ENCODE data around the gene DRD1. TPM values are rescaled to one million over a fixed set of nuclear protein-coding genes. Genes with fewer than 3 reads are reported as not detected.

Gene DRD1
- total RNA-seq, 4 donors from 2014 or later, result 0.82 TPM; not detected in 3

DNA sequence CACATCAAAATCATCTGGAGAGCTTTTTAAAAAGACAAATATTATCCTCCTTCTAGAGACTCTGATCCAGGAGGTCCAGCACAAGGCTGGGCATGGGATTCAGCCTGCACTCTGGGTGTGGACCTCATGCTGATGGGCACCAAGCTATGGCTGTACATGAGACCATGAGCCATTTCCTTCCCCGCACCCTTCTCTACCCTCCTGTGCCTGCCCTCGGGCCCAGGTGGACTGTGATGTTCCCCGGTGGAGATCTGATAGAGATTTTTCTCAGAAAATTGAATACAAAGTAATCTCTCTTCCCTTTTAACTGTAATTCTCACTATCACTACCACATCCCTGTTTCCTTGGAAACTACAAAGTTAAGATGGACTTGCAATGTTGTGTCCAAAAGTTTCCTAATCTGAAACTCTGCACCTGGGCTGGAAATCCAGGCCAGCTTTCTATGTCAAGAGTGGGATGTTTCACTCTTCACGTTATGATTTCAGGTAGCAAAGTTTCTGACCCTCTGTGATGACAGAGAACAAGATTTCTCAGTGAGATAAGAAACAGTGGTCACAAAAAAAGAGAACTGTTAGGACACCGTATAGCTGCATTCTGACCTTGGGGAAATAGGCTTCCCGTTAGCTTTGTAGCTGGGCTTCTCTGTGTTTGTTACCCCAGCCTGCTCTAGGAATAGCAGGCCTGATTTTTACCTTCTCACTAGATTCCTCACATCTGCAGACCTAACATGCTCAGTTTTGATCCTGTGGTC lies 45.9 kb upstream of the DRD1 start:
- no peaks in the 10 kb centered on the region for H3K9me3 ChIP-seq
- peak overlapping the region in 1 of 2 donors; percentile 20 for H3K27ac ChIP-seq
- no peak for DNase-seq
- H3K27me3 ChIP-seq, result no peaks in the 10 kb centered on the region
- no peak for TF ChIP-seq CTCF (IDR thresholded peaks at IDR 0.05)
- no peak for TF ChIP-seq POLR2A (IDR thresholded peaks at IDR 0.05)
- H3K4me3 ChIP-seq, result no peak overlapping the region
- H3K36me3 ChIP-seq, result no peaks in the 10 kb centered on the region
- peaks cover 0 to 5% of the 10 kb centered on the region in 2 donors for H3K4me1 ChIP-seq
- intact Hi-C loops (cut with DNase I; ENCODE audit: low total_unique reads), result no loop called here

GRCh38 chr5:175487514-175488222 lies 43.7 kb upstream of the DRD1 start:
- Histone ChIP-seq H3K36me3 (no peaks in the 10 kb centered on the region), H3K27ac (no peak overlapping the region), H3K4me3 (no peak overlapping the region), H3K4me1 (no peaks in the 10 kb centered on the region), H3K9me3 (no peaks in the 10 kb centered on the region), H3K27me3 (no peaks in the 10 kb centered on the region)
- TF ChIP-seq CTCF (IDR thresholded peaks at IDR 0.05) (no peak), POLR2A (IDR thresholded peaks at IDR 0.05) (no peak)
- no peak for DNase-seq
- intact Hi-C loops (cut with DNase I; ENCODE audit: low total_unique reads), result no loop called here

DNA sequence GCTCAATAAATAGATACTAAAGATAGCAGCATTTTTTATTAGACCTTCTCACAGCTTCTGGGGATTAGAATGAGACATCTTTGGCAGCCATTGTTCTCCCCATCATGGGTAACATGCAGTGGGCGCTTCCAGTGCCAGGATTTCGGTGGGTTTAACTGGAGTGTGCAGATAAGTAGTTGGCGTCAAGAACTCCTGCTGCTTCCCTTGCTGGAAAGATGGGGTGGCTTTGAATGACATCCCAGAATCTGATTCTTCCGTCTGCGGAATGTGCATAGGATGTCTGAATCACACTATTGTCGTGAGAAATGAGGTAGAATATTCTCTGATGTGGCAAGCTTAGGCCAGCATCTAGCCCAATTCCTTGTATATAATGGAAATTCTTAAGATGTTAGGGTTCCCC lies 41.6 kb upstream of the DRD1 start:
- H3K27me3 ChIP-seq, result no peaks in the 10 kb centered on the region
- H3K27ac ChIP-seq, result no peak overlapping the region
- H3K9me3 ChIP-seq, result no peaks in the 10 kb centered on the region
- no peak for DNase-seq
- no peak for TF ChIP-seq CTCF (IDR thresholded peaks at IDR 0.05)
- TF ChIP-seq POLR2A (IDR thresholded peaks at IDR 0.05), result no peak
- H3K4me3 ChIP-seq, result no peak overlapping the region
- H3K36me3 ChIP-seq, result no peaks in the 10 kb centered on the region
- H3K4me1 ChIP-seq, result no peaks in the 10 kb centered on the region
- intact Hi-C loops (cut with DNase I; ENCODE audit: low total_unique reads), result no loop called here

GRCh38 chr5:175484829-175485228 lies 40.8 kb upstream of the DRD1 start:
- Histone ChIP-seq H3K27me3 (no peaks in the 10 kb centered on the region), H3K27ac (no peak overlapping the region), H3K4me3 (no peak overlapping the region), H3K9me3 (no peaks in the 10 kb centered on the region), H3K36me3 (no peaks in the 10 kb centered on the region), H3K4me1 (no peaks in the 10 kb centered on the region)
- intact Hi-C loops (cut with DNase I; ENCODE audit: low total_unique reads), result no loop called here
- TF ChIP-seq CTCF (IDR thresholded peaks at IDR 0.05), result no peak
- TF ChIP-seq POLR2A (IDR thresholded peaks at IDR 0.05), result no peak
- DNase-seq, result no peak

DNA sequence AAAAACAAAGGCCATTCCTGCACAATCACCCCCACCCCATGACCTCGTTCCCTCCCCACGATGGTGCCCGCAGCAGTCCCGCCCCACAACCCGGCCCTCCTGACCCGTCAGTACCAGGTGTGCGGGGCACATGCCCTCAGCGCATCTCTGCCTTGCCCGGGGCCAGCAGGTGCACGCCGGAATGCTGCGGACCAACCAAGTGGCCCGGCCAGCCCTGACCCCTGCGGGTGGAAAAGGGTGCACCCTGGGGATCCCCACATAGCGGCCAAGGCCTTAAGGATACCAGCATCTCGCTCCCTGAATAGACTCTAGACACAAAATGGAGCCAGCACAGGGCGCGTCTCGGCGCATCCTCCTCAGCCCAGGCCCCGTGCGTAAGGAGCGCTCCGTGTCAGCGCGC lies 40.3 kb upstream of the DRD1 start:
- no peak for TF ChIP-seq POLR2A (IDR thresholded peaks at IDR 0.05)
- TF ChIP-seq CTCF (IDR thresholded peaks at IDR 0.05), result no peak
- Histone ChIP-seq H3K27me3 (no peaks in the 10 kb centered on the region), H3K9me3 (no peaks in the 10 kb centered on the region), H3K27ac (no peak overlapping the region), H3K36me3 (no peaks in the 10 kb centered on the region), H3K4me3 (no peak overlapping the region), H3K4me1 (no peaks in the 10 kb centered on the region)
- intact Hi-C loops (cut with DNase I; ENCODE audit: low total_unique reads), result no loop called here
- DNase-seq, result no peak

Measured in uterus (tissue), 4 donors.